GM19035 (cell line): ENCODE measurements around the gene MSLN.
"Not testable (repeated sequence)": the region's sequence is repeated elsewhere in the genome, so short reads cannot be mapped to it uniquely, and the experiment has no call there.

Experiments used
- ATAC-seq: cut with Tn5 transposase; IDR thresholded peaks from one replicate; pipeline ENCODE4 v1.9.1; 2021; ENCODE audit not compliant: unreplicated experiment

The MSLN gene

DNA sequence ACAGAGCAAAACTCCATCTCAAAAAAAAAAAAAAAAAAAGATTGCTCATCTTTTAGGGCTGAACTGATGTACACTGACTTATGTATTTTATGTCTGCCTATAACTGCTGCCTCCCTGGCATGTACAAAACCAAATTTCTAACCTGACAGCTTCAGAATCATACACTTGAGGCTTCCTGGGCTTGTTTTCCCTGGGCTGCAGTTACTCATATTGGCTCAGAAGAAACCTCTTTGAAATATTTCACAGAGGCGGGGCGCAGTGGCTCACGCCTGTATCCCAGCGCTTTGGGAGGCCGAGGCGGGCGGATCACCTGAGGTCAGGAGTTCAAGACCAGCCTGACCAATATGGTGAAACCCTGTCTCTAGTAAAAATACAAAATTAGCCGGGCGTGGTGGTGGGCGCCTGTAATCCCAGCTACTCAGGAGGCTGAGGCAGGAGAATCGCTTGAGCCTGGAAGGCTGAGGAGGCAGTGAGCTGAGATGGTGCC is 6.4 kb upstream of the MSLN start:
- ATAC-seq = not testable (repeated sequence)

DNA sequence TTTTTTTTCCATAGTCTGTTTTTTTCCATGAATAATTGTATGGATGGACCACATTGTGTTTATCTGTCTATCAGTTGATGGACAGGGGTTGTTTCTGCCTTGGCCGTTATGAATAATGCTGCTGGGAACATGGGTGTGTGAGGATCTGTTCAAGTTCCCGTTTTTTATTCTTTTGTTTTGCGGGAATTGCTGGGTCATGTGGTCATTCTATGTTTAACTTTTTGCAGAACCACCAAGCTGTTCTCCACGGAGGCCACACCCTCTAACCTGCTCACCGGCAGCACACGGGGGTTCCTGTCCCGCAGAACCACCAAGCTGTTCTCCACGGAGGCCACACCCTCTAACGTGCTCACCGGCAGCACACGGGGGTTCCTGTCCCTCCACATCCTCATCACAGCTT is 5.9 kb upstream of the MSLN start:
- no peak for ATAC-seq

DNA sequence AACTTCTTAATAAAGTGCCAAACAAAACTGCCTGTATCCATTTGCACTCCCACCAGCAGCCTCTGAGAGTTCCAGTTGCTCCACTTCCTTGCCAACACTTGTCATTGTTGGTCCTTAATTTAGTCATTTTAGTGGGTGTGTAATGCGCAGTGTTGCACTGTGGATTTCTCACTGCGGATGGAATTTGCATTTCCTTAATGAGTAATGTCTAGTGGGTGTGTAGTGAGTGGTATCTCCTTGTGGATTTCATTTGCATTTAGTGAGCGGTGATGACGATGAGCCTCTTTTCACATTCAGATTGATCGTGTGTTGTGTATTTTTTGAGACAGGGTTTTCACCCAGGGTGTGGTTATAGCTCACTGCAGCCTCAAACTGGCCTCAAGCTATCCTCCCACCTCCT is 4.1 kb upstream of the MSLN start:
- no peak for ATAC-seq

DNA sequence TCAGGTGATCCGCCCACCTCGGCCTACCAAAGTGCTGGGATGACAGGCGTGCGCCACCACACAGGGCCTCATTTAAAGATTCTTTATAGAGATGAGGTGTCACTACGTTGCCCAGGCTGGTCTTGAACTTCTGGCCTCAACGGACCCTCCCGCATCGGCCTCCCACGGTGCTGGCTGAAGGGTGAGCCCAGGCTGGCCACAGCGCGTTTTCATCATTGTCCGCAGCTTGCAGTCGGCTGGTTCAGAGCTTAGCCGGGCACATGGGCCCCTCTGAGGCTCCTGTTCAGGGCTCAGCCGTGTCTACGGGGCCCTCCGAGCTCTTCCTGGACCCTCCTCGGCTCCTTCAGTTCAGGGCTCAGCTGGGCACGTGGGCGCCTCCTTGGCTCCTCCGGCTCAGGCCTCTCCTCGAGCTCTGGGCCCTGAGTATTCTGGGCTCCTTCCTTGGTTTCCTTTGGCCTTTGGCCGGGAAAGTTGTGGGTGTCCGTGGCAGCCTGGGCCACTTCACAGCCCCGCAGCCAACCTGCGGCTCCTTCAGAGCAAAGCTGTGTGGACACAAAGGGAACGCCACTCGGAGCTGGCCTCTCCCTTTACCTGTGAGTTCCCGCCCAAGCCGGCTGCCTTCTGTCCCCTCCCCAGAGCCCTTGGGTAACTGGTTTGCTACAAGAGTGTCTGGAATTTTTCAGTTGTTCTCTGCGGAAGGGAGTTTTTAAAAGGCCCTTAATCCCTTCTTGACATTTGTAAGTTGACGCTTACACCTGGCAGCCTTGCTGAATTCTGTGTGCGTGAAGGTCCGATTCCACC is 1.2 kb upstream of the MSLN start:
- ATAC-seq = no peak

DNA sequence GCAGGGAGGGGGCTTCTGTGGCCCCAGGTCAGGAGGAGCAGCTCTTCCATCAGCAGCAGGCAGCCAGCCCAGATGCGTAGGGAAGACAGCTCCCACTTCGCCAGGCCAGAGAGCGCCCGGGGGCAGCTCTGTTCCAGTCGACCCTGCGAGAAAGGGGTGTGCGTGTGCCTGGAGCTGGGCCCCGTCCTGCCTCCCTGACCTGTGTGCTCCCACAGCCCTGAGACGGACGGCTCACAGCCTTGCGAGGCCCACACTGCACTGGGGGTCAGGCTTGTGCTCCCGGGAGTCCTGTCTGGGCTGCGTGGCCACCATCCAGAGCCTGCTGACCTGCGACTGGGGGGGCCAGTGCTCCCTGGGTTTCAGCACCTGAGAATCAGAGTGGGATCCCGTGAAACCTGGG is 469 bp upstream of the MSLN start:
- no peak for ATAC-seq

DNA sequence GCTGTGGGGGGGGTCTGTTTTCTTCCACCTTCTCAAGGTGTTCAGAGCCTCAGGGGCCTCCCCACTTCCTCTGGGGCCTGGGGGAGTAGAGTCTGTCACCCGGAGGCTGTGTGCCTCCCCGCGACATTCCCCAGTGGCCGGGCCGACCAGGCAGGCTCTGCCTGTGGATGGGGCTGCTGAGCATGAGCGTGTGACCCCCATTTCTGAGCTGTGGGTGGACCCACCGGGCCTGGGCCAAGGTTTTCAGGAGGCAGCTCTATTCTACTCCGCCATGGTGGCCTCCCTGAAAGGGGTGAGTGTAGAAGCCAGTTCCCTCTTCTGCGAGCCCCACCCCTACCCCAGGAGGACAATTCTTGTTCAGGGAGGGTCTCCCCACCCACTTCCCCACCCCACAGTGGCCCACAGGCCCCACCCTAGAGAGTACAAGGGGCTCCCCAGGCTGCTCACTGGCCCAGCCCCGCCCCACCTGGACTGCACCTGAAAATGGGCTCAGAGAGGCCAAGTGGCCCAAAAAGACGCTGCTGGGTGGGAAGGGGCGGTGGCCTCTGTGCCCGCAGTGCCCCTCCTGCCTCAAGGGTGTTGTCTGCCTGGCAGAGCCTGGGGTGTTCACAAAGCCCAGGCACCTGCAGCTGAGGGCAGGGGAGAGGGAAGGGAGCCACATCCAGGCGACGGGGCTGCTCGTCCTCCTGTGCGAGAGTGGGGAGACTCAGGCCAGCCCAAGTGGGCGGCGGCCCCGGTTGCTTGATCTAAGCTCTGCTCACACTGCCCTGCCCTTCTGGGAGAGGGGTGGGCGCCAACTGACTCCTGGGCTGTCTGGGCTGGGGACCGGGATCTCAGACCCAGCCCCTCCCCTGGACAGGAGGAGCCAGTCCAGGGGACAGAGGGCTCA is 1.3 kb downstream of the MSLN start:
- no peak for ATAC-seq

DNA sequence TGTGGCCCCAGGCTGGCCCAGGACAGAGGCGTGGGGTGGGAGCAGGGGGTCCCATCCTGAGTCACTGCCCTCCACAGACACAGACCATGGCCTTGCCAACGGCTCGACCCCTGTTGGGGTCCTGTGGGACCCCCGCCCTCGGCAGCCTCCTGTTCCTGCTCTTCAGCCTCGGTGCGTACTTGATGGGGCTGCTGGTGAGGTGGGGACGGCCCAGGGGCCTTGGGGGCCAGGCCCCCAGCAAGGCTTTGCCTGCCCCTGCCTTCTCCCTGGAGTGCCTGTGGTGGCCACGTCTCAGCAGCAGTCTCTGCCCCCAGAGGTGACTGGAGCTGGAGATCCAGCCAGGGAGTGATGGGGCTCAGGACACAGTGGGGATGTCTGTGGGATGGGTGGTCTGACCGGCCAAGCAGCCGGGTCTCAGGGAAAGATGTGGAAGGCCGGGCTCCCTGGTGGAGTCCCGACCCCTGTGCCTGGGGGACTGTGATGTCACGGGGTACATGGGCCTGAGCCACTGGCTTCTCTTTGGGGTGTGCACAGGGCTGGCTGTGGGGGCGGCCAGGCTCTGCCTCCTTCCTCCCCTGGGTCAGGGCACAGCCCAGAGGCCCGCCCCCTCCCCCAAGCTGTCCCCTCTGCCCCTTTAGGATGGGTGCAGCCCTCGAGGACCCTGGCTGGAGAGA is 2.2 kb downstream of the MSLN start:
- ATAC-seq = no peak

DNA sequence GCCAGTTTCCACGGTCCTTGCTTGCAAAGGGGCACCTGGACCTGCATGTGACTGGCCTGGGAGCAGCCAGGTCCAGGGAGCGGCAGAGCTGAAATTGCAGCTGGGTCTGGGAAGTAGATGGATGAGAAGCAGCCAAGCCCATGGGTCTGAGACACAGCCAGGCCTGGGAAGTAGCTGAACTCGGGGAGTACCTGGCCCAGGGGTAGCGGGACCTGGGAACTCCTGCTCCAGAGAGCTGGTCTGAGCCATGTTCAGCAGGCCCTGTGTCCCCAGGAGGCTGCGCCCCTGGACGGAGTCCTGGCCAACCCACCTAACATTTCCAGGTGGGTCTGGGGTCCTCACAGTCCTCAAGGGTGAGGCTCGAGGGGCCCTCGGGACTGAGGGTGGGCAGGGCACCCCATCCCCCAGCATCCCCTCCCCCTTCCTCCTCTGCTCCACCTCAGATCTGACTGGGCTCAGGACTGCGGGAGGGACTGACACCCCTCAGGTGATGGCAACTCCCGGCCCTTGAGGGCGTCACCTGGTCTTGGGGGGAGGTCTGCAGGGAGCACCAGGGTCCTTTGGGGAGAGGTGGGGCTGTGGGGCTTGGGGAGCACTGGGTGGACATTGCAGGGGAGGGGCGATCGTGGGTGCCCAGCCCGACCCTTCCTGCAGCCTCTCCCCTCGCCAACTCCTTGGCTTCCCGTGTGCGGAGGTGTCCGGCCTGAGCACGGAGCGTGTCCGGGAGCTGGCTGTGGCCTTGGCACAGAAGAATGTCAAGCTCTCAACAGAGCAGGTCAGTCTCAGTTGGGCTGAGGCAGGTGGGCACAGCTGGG is 3.0 kb downstream of the MSLN start:
- ATAC-seq = no peak

DNA sequence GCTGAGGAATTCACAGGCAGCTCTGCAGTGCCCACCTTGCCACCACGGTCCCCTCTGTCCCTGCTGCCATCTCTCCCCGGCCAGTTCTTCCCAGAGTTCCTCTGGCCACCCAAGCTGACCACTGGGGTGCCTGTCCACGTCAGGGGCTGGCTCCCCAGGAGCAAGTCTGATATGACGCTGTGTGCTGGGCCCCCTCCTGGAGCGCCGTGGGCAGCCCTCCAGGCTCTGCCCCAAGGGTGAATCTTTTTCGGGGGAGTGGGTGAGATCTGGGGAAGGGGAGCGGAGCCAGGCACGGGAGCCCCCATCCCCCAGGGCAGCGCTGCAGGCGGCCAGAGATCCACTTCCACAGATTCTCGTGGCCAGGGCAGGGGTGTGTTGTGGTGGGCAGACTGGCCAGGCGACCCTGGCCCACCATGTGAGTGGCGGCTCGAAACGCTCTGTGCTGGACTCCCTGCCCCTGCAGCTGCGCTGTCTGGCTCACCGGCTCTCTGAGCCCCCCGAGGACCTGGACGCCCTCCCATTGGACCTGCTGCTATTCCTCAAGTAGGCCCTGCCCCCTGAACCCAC is 3.7 kb downstream of the MSLN start:
- no peak for ATAC-seq

DNA sequence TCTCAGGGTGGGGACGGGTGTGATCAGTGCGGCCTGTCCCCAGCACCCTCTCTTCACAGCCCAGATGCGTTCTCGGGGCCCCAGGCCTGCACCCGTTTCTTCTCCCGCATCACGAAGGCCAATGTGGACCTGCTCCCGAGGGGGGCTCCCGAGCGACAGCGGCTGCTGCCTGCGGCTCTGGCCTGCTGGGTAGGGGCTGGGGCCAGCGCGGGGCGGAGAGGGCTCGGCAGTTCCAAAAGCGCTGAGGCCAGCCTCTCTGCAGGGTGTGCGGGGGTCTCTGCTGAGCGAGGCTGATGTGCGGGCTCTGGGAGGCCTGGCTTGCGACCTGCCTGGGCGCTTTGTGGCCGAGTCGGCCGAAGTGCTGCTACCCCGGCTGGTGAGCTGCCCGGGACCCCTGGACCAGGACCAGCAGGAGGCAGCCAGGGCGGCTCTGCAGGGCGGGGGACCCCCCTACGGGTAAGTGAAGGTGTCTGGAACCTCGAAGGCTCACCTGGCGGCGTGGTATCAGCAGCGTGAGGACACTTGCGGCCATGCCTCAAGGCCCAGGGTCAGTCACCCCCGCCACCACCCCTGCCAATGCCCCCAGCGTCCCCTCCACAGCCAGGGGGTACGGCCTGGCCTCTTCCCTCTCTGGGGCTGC is 4.4 kb downstream of the MSLN start:
- ATAC-seq = no peak

DNA sequence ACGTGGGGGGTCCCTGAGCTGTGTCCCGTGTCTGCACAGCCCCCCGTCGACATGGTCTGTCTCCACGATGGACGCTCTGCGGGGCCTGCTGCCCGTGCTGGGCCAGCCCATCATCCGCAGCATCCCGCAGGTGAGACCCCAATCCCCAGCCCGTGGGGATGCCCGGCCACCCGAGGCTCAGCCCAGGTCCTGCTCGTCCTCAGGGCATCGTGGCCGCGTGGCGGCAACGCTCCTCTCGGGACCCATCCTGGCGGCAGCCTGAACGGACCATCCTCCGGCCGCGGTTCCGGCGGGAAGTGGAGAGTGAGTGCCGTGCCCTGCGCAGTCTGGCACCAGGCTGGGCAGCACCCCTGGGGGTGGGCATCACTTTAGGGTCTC is 4.9 kb downstream of the MSLN start:
- no peak for ATAC-seq

DNA sequence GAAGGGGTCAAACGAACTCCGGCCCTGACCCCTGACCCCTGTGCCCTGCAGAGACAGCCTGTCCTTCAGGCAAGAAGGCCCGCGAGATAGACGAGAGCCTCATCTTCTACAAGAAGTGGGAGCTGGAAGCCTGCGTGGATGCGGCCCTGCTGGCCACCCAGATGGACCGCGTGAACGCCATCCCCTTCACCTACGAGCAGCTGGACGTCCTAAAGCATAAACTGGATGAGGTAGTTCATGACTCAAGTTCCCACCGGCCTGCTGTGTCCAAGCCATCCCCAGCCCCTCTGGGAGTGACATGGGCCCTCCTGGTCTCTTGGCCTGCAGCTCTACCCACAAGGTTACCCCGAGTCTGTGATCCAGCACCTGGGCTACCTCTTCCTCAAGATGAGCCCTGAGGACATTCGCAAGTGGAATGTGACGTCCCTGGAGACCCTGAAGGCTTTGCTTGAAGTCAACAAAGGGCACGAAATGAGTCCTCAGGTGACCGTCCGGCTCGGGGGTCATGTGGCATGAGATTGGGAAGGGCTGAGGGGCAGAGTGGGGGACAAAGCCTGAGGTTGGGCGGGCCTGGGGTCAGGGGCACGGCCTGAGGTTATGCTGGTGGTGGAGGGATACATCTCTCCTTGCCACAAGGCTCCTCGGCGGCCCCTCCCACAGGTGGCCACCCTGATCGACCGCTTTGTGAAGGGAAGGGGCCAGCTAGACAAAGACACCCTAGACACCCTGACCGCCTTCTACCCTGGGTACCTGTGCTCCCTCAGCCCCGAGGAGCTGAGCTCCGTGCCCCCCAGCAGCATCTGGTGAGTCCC is 5.7 kb downstream of the MSLN start:
- ATAC-seq = no peak

DNA sequence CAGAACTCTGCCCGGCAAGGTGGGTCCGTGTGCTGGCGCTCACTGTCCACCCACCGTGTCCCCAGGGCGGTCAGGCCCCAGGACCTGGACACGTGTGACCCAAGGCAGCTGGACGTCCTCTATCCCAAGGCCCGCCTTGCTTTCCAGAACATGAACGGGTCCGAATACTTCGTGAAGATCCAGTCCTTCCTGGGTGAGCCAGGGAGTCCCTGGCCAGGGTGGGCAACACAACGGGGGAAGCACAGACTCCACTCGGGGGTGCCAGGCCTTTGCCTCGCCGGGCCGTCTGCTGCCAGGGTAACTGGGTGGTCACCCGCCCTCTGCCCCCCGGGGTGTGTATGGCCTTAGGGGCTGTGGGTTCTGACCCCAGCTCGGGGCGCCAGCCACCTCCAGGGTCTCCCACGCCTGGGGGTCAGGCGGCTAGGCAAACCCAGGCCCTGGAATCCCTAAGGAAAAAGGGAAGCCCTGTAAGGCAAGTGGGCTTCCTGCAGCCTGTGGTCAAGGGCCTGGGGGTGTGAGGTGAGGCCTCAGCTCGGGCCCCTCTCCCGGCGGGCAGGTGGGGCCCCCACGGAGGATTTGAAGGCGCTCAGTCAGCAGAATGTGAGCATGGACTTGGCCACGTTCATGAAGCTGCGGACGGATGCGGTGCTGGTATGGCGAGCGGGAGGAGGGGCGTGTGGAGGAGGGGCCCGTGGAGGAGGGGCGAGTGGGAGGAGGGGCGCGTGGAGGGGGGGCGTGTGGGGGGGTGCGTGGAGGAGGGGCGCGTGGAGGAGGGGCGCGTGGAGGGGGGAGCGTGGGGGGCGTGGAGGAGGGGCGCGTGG is 6.5 kb downstream of the MSLN start:
- ATAC-seq = no peak

DNA sequence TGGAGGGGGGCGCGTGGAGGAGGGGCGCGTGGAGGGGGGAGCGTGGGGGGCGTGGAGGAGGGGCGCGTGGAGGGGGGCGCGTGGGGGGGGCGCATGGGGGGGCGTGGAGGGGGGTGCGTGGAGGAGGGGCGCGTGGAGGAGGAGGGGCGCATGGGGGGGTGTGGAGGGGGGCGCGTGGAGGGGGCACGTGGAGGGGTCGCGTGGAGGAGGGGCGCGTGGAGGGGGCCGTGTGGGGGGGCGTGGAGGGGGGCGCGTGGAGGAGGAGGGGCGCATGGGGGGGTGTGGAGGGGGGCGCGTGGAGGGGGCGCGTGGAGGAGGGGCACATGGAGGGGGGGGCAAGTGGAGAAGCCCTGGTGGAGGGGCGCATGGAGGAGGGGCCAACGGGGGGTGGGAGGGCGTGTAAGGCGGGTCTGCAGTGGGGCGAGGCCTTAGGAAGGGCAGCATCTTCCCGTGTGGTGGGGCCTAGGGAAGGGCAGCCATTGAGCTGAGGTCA is 7.3 kb downstream of the MSLN start:
- ATAC-seq = no peak

DNA sequence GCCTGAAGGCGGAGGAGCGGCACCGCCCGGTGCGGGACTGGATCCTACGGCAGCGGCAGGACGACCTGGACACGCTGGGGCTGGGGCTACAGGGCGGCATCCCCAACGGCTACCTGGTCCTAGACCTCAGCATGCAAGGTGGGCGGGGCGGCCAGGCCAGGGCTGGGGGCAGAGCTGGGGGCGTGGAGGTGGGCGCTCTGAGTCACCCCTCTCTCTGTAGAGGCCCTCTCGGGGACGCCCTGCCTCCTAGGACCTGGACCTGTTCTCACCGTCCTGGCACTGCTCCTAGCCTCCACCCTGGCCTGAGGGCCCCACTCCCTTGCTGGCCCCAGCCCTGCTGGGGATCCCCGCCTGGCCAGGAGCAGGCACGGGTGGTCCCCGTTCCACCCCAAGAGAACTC is 7.9 kb downstream of the MSLN start:
- no peak for ATAC-seq

DNA sequence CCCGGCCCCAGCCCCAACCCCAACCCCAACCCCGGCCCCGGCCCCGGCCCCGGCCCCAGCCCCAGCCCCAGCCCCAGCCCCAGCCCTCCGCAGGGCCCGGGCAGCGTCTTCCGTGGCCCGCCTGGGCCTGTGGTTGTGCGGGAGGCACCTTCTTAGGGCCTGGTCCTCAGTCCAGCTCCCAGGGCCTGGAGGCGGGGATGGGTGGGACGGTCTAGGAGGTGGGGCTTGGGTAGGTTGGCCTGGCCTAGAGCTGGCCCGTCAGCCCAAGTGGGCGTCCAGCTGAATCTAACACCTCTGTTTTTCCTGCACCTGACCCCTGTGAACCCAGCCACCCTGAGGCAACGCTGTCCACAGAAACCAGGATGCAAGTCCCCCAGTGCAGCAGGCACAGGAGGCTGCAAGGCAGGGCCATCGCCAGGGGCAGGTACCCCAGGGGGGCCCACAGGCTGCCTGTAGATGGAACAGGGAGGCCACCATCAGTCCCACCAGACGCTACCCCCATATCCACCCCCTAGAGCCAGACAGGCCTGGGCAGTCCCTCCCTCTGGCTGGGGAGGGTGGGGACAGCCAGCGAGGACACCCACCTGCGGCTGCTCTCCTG is 8.8 kb downstream of the MSLN start:
- no peak for ATAC-seq

DNA sequence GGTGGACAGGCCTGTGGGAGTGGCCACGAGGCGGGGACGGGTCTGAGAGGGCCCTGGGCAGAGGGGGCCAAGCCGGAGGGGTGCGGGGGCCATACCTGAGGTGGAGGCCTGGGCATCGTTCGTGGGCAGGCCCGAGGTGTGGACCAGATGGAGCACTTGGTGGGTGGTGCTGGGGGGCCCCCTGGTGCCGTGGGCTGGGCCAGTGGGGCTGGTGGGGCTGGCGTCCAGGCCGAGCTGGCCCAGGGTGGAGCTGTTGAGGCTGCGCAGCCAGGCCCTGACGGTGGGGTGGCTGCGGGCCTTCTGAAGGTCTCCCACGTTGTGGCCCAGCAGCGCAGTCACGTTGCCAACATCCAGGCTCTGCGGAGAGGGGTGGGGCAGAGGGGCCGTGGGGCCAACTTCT is 9.4 kb downstream of the MSLN start:
- no peak for ATAC-seq

DNA sequence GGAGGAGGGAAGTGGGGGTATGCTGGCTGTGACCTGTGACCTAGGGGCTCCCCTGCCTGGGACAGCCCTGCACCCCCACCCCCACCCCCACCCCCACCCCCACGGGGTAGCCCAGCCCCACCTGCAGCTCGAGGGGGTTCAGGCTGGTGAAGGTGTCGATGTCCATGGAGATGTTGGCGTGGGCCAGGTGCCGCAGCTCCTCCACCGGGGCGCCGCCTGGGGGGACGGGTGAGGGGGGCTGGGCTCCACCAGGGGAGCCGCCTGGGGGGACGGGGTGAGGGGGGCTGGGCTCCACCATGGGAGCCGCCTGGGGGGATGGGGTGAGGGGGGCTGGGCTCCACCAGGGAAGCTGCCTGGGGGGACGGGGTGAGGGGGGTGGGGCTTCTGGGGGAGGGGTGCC is 9.9 kb downstream of the MSLN start:
- no peak for ATAC-seq
